Cardiac muscle cell (in vitro differentiated cells and primary cell): ENCODE results near the gene CTSD. TPM values are rescaled to one million over a fixed set of nuclear protein-coding genes. Genes with fewer than 3 reads are reported as not detected.

Experiments used
- DNase-seq, 2 donors: peaks; one replicate each; pipeline versions ENCODE4 v3.0.0 to v3.0.0-alpha.2; 2010 to 2017; ENCODE audit warnings: low read depth in 1 of 2, low spot score in 1 of 2
- H3K27ac ChIP-seq: fragments of 200-600 bp; sonication (generic); 2 replicates; pipeline ENCODE4 v1.5.1; 2016
- H3K27me3 ChIP-seq: fragments of 200-600 bp; sonication (generic); 2 replicates; pipeline ENCODE4 v1.6.0; 2016; ENCODE audit warnings: control low read depth
- H3K36me3 ChIP-seq: fragments of 200-600 bp; sonication (generic); 2 replicates; pipeline ENCODE4 v1.5.1; 2016; ENCODE audit warnings: control low read depth
- H3K4me1 ChIP-seq: fragments of 200-600 bp; sonication (generic); 2 replicates; pipeline ENCODE4 v1.8.1; 2017; ENCODE audit warnings: low read depth, mild to moderate bottlenecking, mixed run types
- H3K4me3 ChIP-seq: fragments of 200-600 bp; sonication (generic); 2 replicates; pipeline ENCODE4 v1.5.1; 2016; ENCODE audit warnings: mild to moderate bottlenecking
- H3K9me3 ChIP-seq: fragments of 200-600 bp; sonication (generic); 2 replicates; pipeline ENCODE4 v1.5.1; 2017; ENCODE audit warnings: low read depth, mild to moderate bottlenecking, control low read depth
- CTCF ChIP-seq: IDR thresholded peaks from 2 replicates; pipeline ENCODE4 v1.5.1; 2012; ENCODE audit warnings: low read depth, mild to moderate bottlenecking, low read length
- polyA plus RNA-seq: library from polyadenylated mRNA; unstranded; fragments of >200 nt; fragmentation: Nextera tagmentation; extraction: Ambion mirVana; gene quantifications from 2 replicates; pipeline ENCODE4 v1.2.1, GENCODE V29; 2016
- total RNA-seq: library from RNA; depleted of rRNA; stranded (reverse); fragments of >200 nt; gene quantifications from 2 replicates; pipeline ENCODE4 v1.2.3, GENCODE V29; 2016

Gene CTSD
- total and polyA plus RNA-seq, 2 experiments from 2014 or later, result 221 to 258 TPM

- peaks cover 5% of the 10 kb centered on the region for H3K36me3 ChIP-seq
- no peaks in the 10 kb centered on the region for H3K27me3 ChIP-seq
Measured at GRCh38 chr11:1755692-1756561, 7.8 kb downstream of the CTSD start.

GRCh38 chr11:1755344-1755691 is 8.4 kb downstream of the CTSD start:
- Histone ChIP-seq H3K4me1 (peaks cover 6% of the 10 kb centered on the region), H3K36me3 (peaks cover 5% of the 10 kb centered on the region), H3K4me3 (no peak overlapping the region), H3K9me3 (no peaks in the 10 kb centered on the region), H3K27ac (no peak overlapping the region), H3K27me3 (peaks cover 5% of the 10 kb centered on the region)
- no peak for TF ChIP-seq CTCF
- no peak for DNase-seq

More at GRCh38 chr11:1755692-1756561, 7.8 kb downstream of the CTSD start:
- no peak for TF ChIP-seq CTCF
- peaks cover 6% of the 10 kb centered on the region for H3K4me1 ChIP-seq
- DNase-seq, result peak in 1 of 2 donors; percentile 46
- H3K9me3 ChIP-seq, result no peaks in the 10 kb centered on the region
- H3K27ac ChIP-seq, result no peak overlapping the region
- H3K4me3 ChIP-seq, result no peak overlapping the region

GRCh38 chr11:1754376-1755150 is 9.2 kb downstream of the CTSD start:
- no peak for TF ChIP-seq CTCF
- H3K36me3 ChIP-seq, result peaks cover 5% of the 10 kb centered on the region

DNA sequence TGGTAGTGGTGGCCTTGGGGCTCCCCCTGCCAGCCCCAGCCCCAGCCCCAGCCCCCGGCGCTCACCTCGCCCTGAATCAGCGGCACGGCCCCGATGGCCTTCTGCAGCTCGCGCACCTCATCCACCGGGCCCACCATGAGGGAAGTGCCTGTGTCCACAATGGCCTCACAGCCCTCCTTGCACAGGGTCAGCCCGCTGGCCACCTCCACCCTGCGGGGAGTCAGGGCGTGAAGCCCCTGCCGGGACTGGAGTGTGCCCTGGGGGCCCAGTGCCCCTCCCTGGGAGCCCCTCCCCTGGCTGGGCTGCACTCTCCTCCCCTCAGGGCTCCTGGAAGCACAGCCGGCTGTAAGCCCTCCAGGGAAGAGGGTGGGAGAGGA is 9.8 kb downstream of the CTSD start:
- Histone ChIP-seq H3K36me3 (peaks cover 5% of the 10 kb centered on the region), H3K27me3 (peaks cover 19% of the 10 kb centered on the region), H3K9me3 (no peaks in the 10 kb centered on the region), H3K27ac (no peak overlapping the region), H3K4me1 (peaks cover 6% of the 10 kb centered on the region), H3K4me3 (no peak overlapping the region)
- DNase-seq, result no peak
- no peak for TF ChIP-seq CTCF

More at GRCh38 chr11:1754376-1755150, 9.2 kb downstream of the CTSD start:
- Histone ChIP-seq H3K4me3 (no peak overlapping the region), H3K27me3 (peaks cover 12% of the 10 kb centered on the region), H3K4me1 (peaks cover 6% of the 10 kb centered on the region), H3K27ac (no peak overlapping the region), H3K9me3 (no peaks in the 10 kb centered on the region)
- DNase-seq, result no peak

DNA sequence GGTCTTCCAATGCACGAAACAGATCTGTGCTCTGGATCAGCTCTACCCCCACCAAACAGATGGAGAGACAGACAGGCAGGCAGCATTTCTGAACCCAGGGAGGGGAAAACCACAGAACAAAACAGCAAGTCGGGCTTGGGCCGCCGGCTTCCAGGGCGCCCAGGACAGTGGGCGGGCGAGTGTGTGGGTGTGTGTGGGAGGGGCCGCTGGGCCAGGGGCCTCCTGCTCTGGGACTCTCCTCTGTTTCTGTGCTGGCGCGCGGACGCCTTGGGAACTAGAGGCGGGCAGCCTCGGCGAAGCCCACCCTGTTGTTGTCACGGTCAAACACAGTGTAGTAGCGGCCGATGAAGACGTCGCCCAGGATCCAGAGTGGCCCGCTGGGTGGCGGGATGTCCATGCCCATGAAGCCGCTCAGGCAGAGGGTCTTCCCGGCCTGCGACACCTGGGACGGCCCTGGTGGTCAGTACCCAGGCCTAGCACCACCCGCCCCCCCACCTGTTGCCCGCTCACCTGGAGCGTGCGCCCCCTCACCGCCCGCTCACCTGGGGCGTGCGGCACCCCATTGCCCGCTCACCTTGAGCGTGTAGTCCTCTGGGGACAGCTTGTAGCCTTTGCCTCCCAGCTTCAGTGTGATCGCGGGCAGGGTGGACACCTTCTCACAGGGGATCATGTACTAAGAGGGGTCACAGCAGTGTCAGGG is 10.3 kb downstream of the CTSD start:
- no peak for DNase-seq

More for the DNA sequence above, 10.3 kb downstream of the CTSD start:
- Histone ChIP-seq H3K4me1 (peaks cover 11% of the 10 kb centered on the region), H3K27ac (no peak overlapping the region), H3K9me3 (no peaks in the 10 kb centered on the region), H3K4me3 (no peak overlapping the region), H3K27me3 (peaks cover 24% of the 10 kb centered on the region), H3K36me3 (peaks cover 5% of the 10 kb centered on the region)
- TF ChIP-seq CTCF, result no peak
